Measurements from ENCODE around the gene SPART. TPM values are rescaled to one million over a fixed set of nuclear protein-coding genes. Genes with fewer than 3 reads are reported as not detected.

The SPART gene
- total RNA-seq, 1 donor from 2014 or later: 70.6 TPM

DNA sequence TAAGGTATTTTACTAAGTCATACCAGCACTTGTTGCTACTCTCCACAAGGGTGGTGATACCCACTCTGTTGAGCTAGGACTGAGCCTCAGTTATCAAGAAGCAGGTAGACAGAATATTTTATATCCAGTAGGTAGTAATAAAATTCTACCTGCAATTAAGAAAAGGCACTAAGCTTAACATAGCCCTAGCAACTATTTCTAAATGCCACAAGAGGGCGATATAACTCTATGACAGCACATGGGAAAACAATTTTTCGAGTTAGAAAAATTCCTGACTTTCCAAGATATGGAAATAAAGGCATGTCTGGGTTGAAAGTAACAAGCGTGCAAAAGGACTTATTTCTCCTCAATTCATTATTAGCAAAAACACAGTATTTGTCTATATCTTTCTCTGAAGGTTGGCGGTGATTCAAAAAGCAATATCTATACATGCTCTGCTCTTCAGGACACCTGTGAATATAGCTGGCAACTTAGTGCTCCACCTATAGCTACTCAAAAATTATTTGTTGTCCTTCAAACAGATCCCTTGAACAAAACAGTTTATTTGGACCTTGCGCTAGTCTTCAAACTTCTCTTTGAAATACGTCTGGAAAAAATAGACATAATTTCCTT, 63.3 kb downstream of the SPART start:
- Mint-ChIP-seq H3K27me3 (ENCODE audit: low read depth) (peaks cover 7% of the 10 kb centered on the region), H3K27ac (ENCODE audit: unreplicated experiment) (no peak overlapping the region), H3K4me3 (no peak overlapping the region), H3K4me1 (no peaks in the 10 kb centered on the region), H3K9me3 (peaks cover 2% of the 10 kb centered on the region), H3K36me3 (ENCODE audit: low read depth) (peaks cover 7% of the 10 kb centered on the region)
- TF ChIP-seq, protein P1, sequence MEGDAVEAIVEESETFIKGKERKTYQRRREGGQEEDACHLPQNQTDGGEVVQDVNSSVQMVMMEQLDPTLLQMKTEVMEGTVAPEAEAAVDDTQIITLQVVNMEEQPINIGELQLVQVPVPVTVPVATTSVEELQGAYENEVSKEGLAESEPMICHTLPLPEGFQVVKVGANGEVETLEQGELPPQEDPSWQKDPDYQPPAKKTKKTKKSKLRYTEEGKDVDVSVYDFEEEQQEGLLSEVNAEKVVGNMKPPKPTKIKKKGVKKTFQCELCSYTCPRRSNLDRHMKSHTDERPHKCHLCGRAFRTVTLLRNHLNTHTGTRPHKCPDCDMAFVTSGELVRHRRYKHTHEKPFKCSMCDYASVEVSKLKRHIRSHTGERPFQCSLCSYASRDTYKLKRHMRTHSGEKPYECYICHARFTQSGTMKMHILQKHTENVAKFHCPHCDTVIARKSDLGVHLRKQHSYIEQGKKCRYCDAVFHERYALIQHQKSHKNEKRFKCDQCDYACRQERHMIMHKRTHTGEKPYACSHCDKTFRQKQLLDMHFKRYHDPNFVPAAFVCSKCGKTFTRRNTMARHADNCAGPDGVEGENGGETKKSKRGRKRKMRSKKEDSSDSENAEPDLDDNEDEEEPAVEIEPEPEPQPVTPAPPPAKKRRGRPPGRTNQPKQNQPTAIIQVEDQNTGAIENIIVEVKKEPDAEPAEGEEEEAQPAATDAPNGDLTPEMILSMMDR (conservative IDR thresholded peaks at IDR 0.05): peak; percentile 94
- DNase-seq (ENCODE audit: low read depth, low spot score): no peak

DNA sequence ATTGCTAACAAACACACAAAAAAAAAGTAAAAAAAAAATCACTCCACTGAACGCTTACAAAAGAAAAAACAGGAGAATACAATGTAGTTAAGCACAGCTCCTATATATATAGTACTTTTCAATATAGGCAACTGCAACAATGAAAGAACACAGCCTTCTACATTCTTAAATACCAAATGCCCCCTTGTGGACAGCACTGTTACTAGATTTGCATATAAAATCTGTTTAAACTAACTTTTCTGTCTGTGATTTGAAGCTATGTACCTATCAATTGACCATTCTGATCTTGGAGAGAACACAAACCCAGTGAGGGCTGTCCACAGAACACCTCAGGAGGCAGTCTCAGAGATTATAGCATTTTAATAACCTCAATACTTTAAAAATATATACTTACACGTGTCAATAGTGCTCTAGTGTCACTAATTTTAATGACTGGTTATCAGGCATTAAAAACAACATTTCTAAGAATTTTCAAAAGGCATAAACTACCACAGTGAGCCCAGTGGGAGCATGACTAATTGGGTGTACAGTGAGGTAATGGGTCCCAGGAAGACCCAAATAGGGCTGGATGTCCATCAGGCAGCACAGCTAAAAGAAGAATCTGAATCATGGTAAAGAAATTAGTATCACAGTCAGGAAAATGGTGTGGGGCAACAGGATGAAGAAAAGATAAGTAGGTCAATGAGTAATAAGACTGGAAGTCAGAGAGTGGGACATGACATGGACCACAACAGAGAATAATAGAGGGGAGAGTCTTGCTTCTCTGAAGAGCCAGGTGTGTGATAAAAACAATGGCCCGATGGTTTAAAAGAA, 70.8 kb downstream of the SPART start:
- no peak overlapping the region for H3K27ac Mint-ChIP-seq (ENCODE audit: unreplicated experiment)
- H3K36me3 Mint-ChIP-seq (ENCODE audit: low read depth): no peaks in the 10 kb centered on the region
- no peaks in the 10 kb centered on the region for H3K4me1 Mint-ChIP-seq
- peaks cover 5% of the 10 kb centered on the region for H3K9me3 Mint-ChIP-seq
- peak; percentile 23 for DNase-seq (ENCODE audit: low read depth, low spot score)
- TF ChIP-seq, protein P1 (conservative IDR thresholded peaks at IDR 0.05): peak; percentile 79
- H3K4me3 Mint-ChIP-seq: no peak overlapping the region
- peaks cover 8% of the 10 kb centered on the region for H3K27me3 Mint-ChIP-seq (ENCODE audit: low read depth)

DNA sequence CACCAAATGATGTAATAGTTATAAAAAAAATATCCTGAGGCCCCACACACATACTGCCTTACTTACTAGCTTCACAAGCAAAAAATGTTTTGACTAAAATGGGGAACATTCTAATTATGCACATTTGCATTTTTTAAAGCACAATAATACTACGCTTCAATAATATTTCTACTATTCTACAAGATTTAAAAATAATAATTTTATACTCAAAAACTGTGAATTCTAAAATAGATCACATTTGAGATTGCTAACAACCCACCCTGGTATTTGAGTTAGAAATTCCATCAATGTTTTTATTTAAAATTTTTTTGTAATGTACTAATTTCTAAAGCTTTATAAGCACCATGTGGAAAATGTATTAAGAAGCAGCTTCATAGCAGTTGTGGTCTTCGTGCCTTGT, 72.8 kb downstream of the SPART start:
- no peaks in the 10 kb centered on the region for H3K36me3 Mint-ChIP-seq (ENCODE audit: low read depth)
- DNase-seq (ENCODE audit: low read depth, low spot score): no peak
- H3K9me3 Mint-ChIP-seq: peaks cover 8% of the 10 kb centered on the region
- no peak overlapping the region for H3K4me3 Mint-ChIP-seq
- H3K27me3 Mint-ChIP-seq (ENCODE audit: low read depth): peaks cover 6% of the 10 kb centered on the region
- H3K27ac Mint-ChIP-seq (ENCODE audit: unreplicated experiment): no peak overlapping the region
- H3K4me1 Mint-ChIP-seq: no peaks in the 10 kb centered on the region
- TF ChIP-seq, protein P1 (conservative IDR thresholded peaks at IDR 0.05): no peak

DNA sequence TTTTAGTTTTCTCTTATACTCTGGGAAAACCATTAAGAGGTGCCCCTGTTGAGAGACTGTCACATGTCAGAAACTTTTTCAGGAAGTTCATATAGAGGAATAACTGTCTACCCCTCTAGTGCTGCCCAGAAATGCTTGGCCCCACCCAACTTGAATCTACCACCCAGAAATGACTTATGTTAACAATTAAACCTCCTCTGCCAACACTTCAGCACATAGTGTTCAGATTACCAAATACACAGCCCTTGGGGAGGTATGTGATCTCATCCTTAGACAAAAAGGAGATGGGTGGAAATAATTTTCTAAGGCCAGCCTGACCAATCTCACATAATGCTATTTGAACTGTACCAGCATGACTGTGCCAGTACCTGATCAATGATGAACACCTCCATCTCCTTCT, 84.2 kb downstream of the SPART start:
- Mint-ChIP-seq H3K4me3 (no peak overlapping the region), H3K27me3 (ENCODE audit: low read depth) (no peaks in the 10 kb centered on the region), H3K9me3 (peaks cover 8% of the 10 kb centered on the region), H3K36me3 (ENCODE audit: low read depth) (no peaks in the 10 kb centered on the region), H3K27ac (ENCODE audit: unreplicated experiment) (no peak overlapping the region), H3K4me1 (no peaks in the 10 kb centered on the region)
- no peak for DNase-seq (ENCODE audit: low read depth, low spot score)
- TF ChIP-seq, protein P1 (conservative IDR thresholded peaks at IDR 0.05): no peak

DNA sequence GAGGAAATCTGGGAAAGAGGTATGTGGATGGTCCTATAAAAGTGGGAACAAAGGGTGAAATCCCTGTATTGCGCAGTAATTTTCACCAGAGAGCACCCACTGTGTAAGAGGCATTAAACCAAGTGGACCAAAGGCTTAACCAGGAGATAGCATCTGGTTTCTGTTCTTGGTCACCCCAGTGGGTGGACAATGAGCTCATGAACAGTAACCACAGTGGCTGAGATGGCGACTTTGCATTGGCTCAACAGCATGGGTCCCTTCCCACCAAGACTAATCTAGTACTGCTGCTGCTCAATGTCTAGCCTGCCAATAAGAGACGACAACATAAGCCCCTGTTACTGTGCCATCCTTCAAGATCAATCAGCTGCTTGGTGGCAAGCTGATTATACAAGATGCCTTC, 85.2 kb downstream of the SPART start:
- no peaks in the 10 kb centered on the region for H3K4me1 Mint-ChIP-seq
- no peak for DNase-seq (ENCODE audit: low read depth, low spot score)
- no peaks in the 10 kb centered on the region for H3K36me3 Mint-ChIP-seq (ENCODE audit: low read depth)
- no peaks in the 10 kb centered on the region for H3K27me3 Mint-ChIP-seq (ENCODE audit: low read depth)
- no peak overlapping the region for H3K4me3 Mint-ChIP-seq
- TF ChIP-seq, protein P1 (conservative IDR thresholded peaks at IDR 0.05): no peak
- H3K9me3 Mint-ChIP-seq: peaks cover 8% of the 10 kb centered on the region
- no peak overlapping the region for H3K27ac Mint-ChIP-seq (ENCODE audit: unreplicated experiment)

Measured in neural crest cell (in vitro differentiated cells).